ENCODE data around the gene DEUP1.

DNA sequence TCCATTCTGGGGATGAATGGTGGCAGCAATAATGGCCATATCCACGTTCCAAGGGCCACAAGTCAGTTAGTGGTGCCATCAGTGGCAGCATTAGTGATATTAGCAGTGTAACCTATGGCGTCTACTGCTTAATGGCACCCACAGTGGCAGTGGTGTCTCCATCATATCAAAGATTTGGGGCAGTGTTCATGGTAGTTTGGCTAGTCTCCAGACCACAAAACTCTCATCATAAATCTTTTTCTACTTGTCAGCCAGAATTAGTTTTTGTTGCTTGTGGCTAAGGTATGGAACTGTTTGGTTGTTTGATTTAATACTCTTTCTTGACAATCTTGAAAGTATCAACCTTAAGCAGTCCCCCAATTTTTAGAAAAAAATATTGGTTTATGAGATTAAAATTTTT, 45.1 kb upstream of the DEUP1 start:
- no peak for TF ChIP-seq CTCF (IDR thresholded peaks at IDR 0.05)
- TF ChIP-seq POLR2AphosphoS5 (IDR thresholded peaks at IDR 0.05) = no peak
- no peak for TF ChIP-seq POLR2A (IDR thresholded peaks at IDR 0.05)
- TF ChIP-seq EP300 (IDR thresholded peaks at IDR 0.05) = no peak
